Measurements from ENCODE around the gene WBP2NL.

DNA sequence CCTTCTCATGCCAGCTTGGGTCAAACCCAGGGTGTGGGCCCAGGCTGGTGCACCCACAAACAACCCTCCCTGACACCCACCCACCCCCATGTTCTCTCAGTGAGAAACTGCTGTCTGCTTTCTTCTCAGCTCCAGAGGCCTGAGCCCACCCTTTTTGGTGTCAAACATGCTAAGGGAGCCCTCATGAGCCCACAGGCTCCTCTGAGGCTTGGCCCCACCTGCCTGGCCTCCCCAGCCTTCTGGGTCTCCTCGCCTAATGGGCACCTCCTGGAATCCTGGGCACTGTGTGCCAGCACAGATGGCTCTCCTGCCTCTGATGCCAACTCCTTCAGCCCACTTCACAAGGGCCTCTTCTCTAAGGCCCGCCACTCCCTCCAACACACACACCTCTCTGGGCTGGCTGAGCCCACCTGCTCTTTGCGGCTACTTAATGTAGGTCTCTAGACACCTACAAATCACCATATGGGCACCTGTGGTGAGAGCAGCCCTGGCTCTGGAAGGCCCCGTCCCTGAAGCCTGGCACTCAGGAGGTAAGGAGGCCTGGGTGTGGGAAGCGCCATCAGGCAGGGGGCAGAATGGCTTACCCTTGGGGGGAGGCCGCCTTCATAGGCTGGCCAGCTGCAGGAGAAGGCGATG, 67.7 kb downstream of the WBP2NL start:
- TF ChIP-seq, protein P1, sequence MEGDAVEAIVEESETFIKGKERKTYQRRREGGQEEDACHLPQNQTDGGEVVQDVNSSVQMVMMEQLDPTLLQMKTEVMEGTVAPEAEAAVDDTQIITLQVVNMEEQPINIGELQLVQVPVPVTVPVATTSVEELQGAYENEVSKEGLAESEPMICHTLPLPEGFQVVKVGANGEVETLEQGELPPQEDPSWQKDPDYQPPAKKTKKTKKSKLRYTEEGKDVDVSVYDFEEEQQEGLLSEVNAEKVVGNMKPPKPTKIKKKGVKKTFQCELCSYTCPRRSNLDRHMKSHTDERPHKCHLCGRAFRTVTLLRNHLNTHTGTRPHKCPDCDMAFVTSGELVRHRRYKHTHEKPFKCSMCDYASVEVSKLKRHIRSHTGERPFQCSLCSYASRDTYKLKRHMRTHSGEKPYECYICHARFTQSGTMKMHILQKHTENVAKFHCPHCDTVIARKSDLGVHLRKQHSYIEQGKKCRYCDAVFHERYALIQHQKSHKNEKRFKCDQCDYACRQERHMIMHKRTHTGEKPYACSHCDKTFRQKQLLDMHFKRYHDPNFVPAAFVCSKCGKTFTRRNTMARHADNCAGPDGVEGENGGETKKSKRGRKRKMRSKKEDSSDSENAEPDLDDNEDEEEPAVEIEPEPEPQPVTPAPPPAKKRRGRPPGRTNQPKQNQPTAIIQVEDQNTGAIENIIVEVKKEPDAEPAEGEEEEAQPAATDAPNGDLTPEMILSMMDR (conservative IDR thresholded peaks at IDR 0.05; ENCODE audit: low read length): no peak
- no peak for TF ChIP-seq EZH2phosphoT487 (IDR thresholded peaks at IDR 0.05; ENCODE audit: borderline replicate concordance)
